ENCODE data around the gene VPS51.

The VPS51 gene

DNA sequence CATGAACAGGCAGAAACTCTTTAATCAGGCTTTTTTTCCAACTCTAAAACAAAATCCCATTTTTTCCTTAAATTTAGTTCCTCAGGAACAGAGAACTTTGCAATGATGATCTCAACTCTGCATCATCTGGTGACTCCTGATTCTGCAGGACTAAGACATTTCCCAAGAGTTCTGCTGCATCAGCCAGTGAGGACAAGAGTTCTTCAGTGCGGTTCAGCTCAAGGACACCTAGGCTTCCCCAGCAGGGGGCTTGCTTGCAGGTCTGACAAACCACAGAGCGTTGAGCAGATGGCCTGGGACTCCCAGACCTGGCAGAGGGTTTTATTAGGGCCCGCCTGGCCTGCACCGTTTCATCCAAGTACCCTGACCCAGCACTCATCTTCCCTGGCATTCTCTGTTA is 18.6 kb upstream of the VPS51 start:
- Histone ChIP-seq H3K36me3 (ENCODE audit: control insufficient read depth, insufficient read depth, low read length) (peaks cover 57% of the 10 kb centered on the region), H3K4me3 (ENCODE audit: low read depth, low read length) (no peak overlapping the region), H3K4me1 (ENCODE audit: control insufficient read depth, insufficient read depth, low read length) (no peaks in the 10 kb centered on the region), H3K27ac (ENCODE audit: low read depth, low read length) (no peak overlapping the region), H3K27me3 (ENCODE audit: control insufficient read depth, insufficient read depth, low read length) (no peaks in the 10 kb centered on the region), H3K9me3 (ENCODE audit: control insufficient read depth, insufficient read depth, low read length) (no peaks in the 10 kb centered on the region), H3K9ac (ENCODE audit: low read depth, low read length) (no peak overlapping the region)

DNA sequence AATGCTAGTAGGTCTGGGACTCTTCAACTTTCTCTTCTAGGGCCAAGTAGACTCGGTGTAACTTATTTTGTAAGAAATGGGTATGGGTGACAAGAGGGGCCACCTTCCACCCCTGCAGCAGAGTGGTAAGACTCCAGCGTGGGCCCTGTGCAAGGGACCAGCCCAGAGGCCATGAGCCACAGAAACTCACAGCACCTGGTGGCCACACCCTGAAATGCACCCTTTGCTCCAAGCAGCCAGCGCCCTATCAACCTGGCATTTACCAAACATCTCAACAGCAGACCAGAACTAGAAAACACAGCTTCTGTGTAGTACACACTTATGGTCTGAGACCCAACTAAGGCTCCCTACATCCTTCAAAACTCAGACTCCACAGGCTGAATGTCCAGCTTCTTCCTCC is 17.9 kb upstream of the VPS51 start:
- Histone ChIP-seq H3K4me3 (ENCODE audit: low read depth, low read length) (no peak overlapping the region), H3K4me1 (ENCODE audit: control insufficient read depth, insufficient read depth, low read length) (peaks cover 5% of the 10 kb centered on the region), H3K36me3 (ENCODE audit: control insufficient read depth, insufficient read depth, low read length) (peaks cover 57% of the 10 kb centered on the region), H3K27ac (ENCODE audit: low read depth, low read length) (no peak overlapping the region), H3K9ac (ENCODE audit: low read depth, low read length) (no peak overlapping the region), H3K9me3 (ENCODE audit: control insufficient read depth, insufficient read depth, low read length) (no peaks in the 10 kb centered on the region), H3K27me3 (ENCODE audit: control insufficient read depth, insufficient read depth, low read length) (no peaks in the 10 kb centered on the region)

DNA sequence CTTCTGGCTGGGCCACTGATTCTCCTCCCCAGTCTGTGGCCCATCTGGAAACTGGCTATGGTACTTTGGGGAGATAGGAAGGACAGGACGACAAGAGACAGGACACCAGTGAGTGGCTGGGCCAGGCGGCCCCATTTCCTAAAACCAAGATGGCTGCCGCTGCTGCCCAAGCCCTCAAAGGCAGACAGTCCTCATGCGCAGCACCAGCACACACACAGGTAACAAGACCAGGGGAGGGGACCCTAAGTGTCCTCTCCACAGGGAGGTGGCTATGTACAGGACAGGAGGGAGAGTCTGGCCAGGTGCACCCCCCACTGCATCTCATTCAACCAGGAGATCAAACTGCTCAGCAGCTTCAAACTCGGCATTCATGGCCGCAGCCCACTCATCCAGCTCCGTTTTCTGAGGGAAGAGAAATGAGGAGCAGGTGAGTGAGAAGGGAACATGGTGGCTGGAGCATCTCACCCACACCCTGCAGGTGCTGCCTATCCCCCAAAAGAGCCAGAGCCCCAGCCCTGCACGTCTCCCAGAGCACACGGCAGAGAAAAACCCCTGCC is 17.1 kb upstream of the VPS51 start:
- Histone ChIP-seq H3K4me1 (ENCODE audit: control insufficient read depth, insufficient read depth, low read length) (peaks cover 6% of the 10 kb centered on the region), H3K27ac (ENCODE audit: low read depth, low read length) (no peak overlapping the region), H3K27me3 (ENCODE audit: control insufficient read depth, insufficient read depth, low read length) (no peaks in the 10 kb centered on the region), H3K9me3 (ENCODE audit: control insufficient read depth, insufficient read depth, low read length) (no peaks in the 10 kb centered on the region), H3K4me3 (ENCODE audit: low read depth, low read length) (no peak overlapping the region), H3K36me3 (ENCODE audit: control insufficient read depth, insufficient read depth, low read length) (peaks cover 57% of the 10 kb centered on the region), H3K9ac (ENCODE audit: low read depth, low read length) (no peak overlapping the region)

DNA sequence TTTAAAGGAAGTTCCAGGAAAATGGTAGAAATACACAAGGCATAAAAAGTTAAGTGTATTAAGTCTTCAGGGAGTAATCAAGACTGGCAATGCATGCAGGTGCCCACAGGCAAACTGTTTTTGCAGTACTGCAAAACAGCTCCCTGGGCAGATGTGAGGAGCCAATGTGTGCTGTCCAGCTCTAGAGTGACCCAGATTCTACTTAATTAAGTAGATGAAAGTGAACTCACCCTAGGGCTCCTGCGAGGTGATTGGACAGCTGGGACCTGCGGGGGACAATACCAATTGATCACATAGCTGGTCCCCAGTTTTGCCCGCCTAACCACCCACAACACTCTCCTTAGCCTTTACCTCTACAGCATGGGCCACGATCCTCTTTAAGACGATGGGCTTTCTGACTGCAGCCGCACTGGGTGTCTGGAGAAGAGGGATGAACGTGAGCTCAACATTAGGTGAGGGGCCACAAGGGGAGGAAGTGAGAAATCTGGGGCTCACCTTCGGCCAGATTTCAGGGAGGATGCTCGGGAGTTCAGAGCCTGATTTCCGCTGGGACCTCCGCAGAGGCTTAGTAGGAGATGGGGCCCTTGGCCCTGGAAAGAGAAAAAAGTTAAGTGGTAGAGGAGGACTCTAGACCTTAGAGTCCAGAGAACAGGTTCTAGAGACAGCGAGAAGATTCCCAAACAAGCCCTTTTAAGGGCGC is 12.7 kb upstream of the VPS51 start:
- peaks cover 48% of the 10 kb centered on the region for H3K36me3 ChIP-seq (ENCODE audit: control insufficient read depth, insufficient read depth, low read length)
- no peaks in the 10 kb centered on the region for H3K9me3 ChIP-seq (ENCODE audit: control insufficient read depth, insufficient read depth, low read length)
- H3K4me3 ChIP-seq (ENCODE audit: low read depth, low read length), result peak overlapping the region; percentile 99
- no peaks in the 10 kb centered on the region for H3K27me3 ChIP-seq (ENCODE audit: control insufficient read depth, insufficient read depth, low read length)
- H3K4me1 ChIP-seq (ENCODE audit: control insufficient read depth, insufficient read depth, low read length), result peaks cover 6% of the 10 kb centered on the region
- H3K9ac ChIP-seq (ENCODE audit: low read depth, low read length), result peak overlapping the region; percentile 95
- H3K27ac ChIP-seq (ENCODE audit: low read depth, low read length), result peak overlapping the region; percentile 97

DNA sequence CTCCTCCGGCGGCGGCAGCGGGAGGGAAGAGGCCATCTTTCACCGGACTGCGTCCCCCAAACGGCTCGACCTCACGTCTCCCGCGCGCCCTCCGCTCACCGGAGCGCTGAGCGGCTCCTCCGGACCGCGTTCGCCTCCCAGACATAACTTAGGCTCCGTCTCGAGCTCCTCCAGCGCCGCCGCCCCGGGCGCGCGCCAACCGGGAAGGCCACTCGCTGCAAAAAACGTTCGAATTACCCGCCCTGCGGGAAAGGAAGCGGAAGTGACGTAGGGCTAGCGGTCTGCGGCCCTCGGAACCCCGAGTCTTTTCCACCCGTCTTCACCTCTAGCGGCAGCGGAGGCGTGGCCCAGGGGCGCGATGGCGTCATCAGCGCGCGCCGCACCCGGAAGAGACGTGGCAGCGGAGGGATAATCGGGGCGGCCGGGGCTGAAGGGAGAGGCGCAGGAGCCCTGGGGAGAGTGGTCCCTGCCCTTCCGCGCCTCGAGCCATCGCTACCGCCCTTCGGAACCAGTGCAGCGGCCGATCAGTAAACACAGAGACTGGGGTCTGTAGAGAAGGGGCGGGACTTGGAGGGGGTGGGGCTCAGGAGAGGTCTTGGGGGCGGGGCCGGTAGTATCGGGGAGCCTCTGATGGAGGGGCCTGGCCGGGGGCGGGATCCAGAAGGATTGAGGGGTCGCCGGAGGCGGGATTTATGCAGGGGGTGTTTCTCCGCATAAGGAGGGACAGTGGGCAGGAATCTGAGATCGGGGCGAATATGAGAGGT is 12.0 kb upstream of the VPS51 start, which contains the start of the genes CDCA5 and ZFPL1:
Gene CDCA5 (minus strand): TSS at position 207 of the 764 bp plus-strand sequence. CDS start 62 bp downstream, at position 145.
Gene ZFPL1 (plus strand): TSS at position 389 of the 764 bp plus-strand sequence. CDS start 477 bp downstream, outside the sequence.
- Histone ChIP-seq H3K4me1 (ENCODE audit: control insufficient read depth, insufficient read depth, low read length) (peaks cover 6% of the 10 kb centered on the region), H3K9ac (ENCODE audit: low read depth, low read length) (peak within 1 kb of the TSS; percentile 95), H3K36me3 (ENCODE audit: control insufficient read depth, insufficient read depth, low read length) (peaks cover 48% of the 10 kb centered on the region), H3K4me3 (ENCODE audit: low read depth, low read length) (peak within 1 kb of the TSS; percentile 99), H3K9me3 (ENCODE audit: control insufficient read depth, insufficient read depth, low read length) (no peaks in the 10 kb centered on the region), H3K27me3 (ENCODE audit: control insufficient read depth, insufficient read depth, low read length) (no peaks in the 10 kb centered on the region), H3K27ac (ENCODE audit: low read depth, low read length) (peak within 1 kb of the TSS; percentile 97)

DNA sequence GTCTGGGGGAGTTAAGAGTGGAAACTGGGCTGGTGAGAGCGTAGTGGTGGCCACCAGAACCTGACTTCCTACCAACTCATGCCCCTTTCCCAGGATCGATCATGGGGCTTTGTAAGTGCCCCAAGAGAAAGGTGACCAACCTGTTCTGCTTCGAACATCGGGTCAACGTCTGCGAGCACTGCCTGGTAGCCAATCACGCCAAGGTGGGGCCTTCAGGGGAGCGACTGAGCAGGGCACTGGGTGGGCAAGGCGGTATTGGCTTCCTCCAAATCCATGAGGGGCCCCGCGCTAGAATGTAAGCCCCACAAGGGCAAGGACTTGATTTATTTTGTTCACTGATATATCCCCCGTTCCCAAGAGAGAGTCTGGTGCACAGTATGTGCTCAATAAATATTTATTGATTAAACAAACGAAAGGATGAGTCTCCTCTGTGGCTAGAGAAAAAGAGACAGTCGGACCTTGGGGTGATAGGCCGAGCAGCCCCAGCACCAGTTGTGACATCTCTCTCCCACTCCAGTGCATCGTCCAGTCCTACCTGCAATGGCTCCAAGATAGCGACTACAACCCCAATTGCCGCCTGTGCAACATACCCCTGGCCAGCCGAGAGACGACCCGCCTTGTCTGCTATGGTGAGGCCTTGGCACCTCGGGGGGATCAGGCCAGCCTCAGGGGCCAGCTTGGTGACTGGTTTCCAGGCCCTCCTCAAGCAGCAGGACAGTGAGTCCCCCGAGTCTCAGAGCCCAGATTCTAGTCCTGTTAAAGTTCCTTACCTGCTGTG is 11.2 kb upstream of the VPS51 start:
- Histone ChIP-seq H3K27me3 (ENCODE audit: control insufficient read depth, insufficient read depth, low read length) (no peaks in the 10 kb centered on the region), H3K27ac (ENCODE audit: low read depth, low read length) (peak overlapping the region; percentile 97), H3K36me3 (ENCODE audit: control insufficient read depth, insufficient read depth, low read length) (peaks cover 45% of the 10 kb centered on the region), H3K9me3 (ENCODE audit: control insufficient read depth, insufficient read depth, low read length) (no peaks in the 10 kb centered on the region), H3K4me1 (ENCODE audit: control insufficient read depth, insufficient read depth, low read length) (peaks cover 6% of the 10 kb centered on the region), H3K9ac (ENCODE audit: low read depth, low read length) (peak overlapping the region; percentile 79), H3K4me3 (ENCODE audit: low read depth, low read length) (peak overlapping the region; percentile 99)

DNA sequence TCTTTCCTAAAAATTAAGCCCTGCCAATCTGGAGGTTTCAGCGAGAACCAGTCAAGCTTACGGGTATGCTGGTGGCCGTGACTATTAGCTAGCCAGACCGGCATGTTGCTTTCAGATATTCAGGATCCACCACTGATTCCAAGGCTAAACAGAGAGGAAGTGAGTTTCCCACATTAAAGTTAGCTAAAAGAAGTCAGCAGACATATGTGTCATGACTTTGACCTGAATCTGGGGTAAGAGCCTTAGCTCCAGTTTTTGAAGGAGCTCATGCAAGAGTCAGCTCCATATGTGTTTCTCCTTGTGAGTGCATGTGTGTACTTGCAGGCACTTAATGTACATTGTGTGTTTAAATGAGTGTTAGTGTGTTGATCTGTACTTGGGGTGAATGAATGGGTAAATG is 10.6 kb upstream of the VPS51 start:
- Histone ChIP-seq H3K27ac (ENCODE audit: low read depth, low read length) (no peak overlapping the region), H3K4me3 (ENCODE audit: low read depth, low read length) (no peak overlapping the region), H3K9me3 (ENCODE audit: control insufficient read depth, insufficient read depth, low read length) (no peaks in the 10 kb centered on the region), H3K27me3 (ENCODE audit: control insufficient read depth, insufficient read depth, low read length) (no peaks in the 10 kb centered on the region), H3K4me1 (ENCODE audit: control insufficient read depth, insufficient read depth, low read length) (peaks cover 6% of the 10 kb centered on the region), H3K36me3 (ENCODE audit: control insufficient read depth, insufficient read depth, low read length) (peaks cover 40% of the 10 kb centered on the region), H3K9ac (ENCODE audit: low read depth, low read length) (no peak overlapping the region)

DNA sequence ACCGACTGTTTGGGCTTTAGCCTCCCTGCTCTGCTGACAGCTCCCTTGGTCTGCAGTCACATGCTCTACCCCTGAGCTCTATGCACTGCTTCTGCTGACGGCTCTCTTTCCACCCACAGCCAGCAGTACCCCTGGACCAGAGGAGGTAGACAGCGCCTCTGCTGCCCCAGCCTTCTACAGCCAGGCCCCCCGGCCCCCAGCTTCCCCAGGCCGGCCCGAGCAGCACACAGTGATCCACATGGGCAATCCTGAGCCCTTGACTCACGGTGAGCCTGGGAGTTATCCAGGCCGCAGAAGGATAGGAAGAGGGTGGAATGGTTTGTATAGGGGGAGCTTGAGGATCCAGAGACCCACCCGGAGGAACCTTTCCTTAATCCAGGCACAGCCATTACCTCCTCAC is 9.2 kb upstream of the VPS51 start:
- peaks cover 28% of the 10 kb centered on the region for H3K36me3 ChIP-seq (ENCODE audit: control insufficient read depth, insufficient read depth, low read length)
- H3K4me1 ChIP-seq (ENCODE audit: control insufficient read depth, insufficient read depth, low read length), result peaks cover 6% of the 10 kb centered on the region
- no peaks in the 10 kb centered on the region for H3K9me3 ChIP-seq (ENCODE audit: control insufficient read depth, insufficient read depth, low read length)
- no peak overlapping the region for H3K27ac ChIP-seq (ENCODE audit: low read depth, low read length)
- no peak overlapping the region for H3K9ac ChIP-seq (ENCODE audit: low read depth, low read length)
- no peak overlapping the region for H3K4me3 ChIP-seq (ENCODE audit: low read depth, low read length)
- no peaks in the 10 kb centered on the region for H3K27me3 ChIP-seq (ENCODE audit: control insufficient read depth, insufficient read depth, low read length)

DNA sequence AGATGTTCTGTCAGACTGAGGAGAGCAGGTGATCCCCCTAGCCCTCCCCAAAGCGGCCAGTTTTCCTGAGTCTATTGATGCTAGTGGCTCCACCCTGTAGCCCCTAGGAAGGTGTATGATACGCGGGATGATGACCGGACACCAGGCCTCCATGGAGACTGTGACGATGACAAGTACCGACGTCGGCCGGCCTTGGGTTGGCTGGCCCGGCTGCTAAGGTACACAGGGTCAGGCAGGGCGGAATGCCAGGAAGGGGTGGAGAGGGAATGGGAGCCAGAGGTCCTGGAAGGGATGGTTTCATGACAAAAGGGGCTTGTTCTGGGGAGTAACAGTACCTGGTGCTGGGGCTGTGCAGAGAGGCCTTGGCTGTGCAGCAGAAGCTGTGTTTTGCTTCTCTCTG is 8.8 kb upstream of the VPS51 start:
- Histone ChIP-seq H3K9me3 (ENCODE audit: control insufficient read depth, insufficient read depth, low read length) (no peaks in the 10 kb centered on the region), H3K9ac (ENCODE audit: low read depth, low read length) (no peak overlapping the region), H3K27ac (ENCODE audit: low read depth, low read length) (no peak overlapping the region), H3K36me3 (ENCODE audit: control insufficient read depth, insufficient read depth, low read length) (peaks cover 24% of the 10 kb centered on the region), H3K27me3 (ENCODE audit: control insufficient read depth, insufficient read depth, low read length) (no peaks in the 10 kb centered on the region), H3K4me3 (ENCODE audit: low read depth, low read length) (no peak overlapping the region), H3K4me1 (ENCODE audit: control insufficient read depth, insufficient read depth, low read length) (peaks cover 6% of the 10 kb centered on the region)

DNA sequence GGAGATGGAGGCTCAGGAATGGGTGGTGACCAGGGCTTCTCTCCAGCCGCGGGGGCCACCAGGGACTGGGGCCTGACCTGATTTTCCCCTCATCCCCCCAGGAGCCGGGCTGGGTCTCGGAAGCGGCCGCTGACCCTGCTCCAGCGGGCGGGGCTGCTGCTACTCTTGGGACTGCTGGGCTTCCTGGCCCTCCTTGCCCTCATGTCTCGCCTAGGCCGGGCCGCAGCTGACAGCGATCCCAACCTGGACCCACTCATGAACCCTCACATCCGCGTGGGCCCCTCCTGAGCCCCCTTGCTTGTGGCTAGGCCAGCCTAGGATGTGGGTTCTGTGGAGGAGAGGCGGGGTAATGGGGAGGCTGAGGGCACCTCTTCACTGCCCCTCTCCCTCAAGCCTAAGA is 8.2 kb upstream of the VPS51 start:
- Histone ChIP-seq H3K27me3 (ENCODE audit: control insufficient read depth, insufficient read depth, low read length) (no peaks in the 10 kb centered on the region), H3K9me3 (ENCODE audit: control insufficient read depth, insufficient read depth, low read length) (no peaks in the 10 kb centered on the region), H3K4me3 (ENCODE audit: low read depth, low read length) (no peak overlapping the region), H3K27ac (ENCODE audit: low read depth, low read length) (no peak overlapping the region), H3K4me1 (ENCODE audit: control insufficient read depth, insufficient read depth, low read length) (peaks cover 4% of the 10 kb centered on the region), H3K36me3 (ENCODE audit: control insufficient read depth, insufficient read depth, low read length) (peaks cover 23% of the 10 kb centered on the region), H3K9ac (ENCODE audit: low read depth, low read length) (no peak overlapping the region)
